HG02884 (cell line): ENCODE data around the gene COG8.
"Not testable (repeated sequence)": the region's sequence is repeated elsewhere in the genome, so short reads cannot be mapped to it uniquely, and the experiment has no call there.

Experiments used
- ATAC-seq: cut with Tn5 transposase; IDR thresholded peaks from one replicate; pipeline ENCODE4 v1.9.1; 2021; ENCODE audit warnings: mild to moderate bottlenecking, moderate library complexity; ENCODE audit not compliant: unreplicated experiment

Gene COG8

DNA sequence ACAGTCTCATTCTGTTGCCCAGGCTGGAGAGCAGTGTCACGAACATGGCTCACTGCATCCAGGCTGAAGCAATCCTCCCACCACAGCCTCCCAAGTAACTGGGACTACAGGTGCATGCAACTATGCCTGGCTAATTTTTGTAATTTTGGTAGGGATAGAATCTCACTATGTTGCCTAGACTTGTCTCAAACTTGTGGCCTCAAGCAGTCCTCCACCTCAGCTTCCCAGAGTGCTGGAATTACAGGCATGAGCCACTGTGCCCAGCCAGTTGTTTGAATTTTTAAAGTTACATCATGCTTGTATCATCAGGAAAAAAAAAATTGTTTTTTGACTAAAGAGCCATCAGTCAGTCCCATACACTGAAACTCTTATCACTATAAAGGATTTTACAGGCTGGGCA, 45.3 kb downstream of the COG8 start:
- no peak for ATAC-seq

DNA sequence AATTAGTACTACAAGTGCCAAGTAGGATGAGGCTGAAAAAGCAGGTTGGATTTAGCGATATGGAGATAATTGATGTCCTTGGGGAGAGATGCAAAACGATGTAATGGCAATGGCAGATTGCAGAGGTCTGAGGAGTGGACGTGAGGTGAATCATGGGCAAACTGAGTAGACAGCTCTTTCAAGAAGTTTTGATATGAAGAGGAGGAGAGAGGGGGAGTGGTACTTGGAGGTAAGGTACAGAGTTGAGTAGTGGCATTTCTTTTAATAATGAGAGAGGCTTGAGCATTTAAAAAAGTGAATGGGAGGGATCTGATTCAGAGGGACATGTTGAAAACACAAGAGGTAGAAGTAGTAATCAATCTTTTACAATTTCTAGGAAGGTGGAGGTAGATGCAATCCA, 46.0 kb downstream of the COG8 start:
- ATAC-seq = no peak

DNA sequence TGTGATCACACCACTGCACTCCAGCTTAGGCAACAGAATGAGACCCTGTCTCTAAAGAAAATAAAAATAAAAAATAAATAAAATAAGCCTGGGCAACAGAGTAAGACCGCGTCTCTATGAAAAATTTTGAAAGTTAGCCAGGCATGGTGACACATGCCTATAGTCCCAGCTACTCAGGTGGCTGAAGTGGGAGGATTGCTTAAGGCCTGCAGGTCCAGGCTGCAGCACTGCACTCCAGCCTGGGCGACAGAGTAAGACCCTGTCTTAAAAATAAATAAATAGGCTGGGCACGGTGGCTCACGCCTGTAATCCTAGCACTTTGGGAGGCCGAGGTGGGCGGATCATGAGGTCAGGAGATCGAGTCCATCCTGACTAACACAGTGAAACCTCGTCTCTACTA, 47.7 kb downstream of the COG8 start:
- not testable (repeated sequence) for ATAC-seq

DNA sequence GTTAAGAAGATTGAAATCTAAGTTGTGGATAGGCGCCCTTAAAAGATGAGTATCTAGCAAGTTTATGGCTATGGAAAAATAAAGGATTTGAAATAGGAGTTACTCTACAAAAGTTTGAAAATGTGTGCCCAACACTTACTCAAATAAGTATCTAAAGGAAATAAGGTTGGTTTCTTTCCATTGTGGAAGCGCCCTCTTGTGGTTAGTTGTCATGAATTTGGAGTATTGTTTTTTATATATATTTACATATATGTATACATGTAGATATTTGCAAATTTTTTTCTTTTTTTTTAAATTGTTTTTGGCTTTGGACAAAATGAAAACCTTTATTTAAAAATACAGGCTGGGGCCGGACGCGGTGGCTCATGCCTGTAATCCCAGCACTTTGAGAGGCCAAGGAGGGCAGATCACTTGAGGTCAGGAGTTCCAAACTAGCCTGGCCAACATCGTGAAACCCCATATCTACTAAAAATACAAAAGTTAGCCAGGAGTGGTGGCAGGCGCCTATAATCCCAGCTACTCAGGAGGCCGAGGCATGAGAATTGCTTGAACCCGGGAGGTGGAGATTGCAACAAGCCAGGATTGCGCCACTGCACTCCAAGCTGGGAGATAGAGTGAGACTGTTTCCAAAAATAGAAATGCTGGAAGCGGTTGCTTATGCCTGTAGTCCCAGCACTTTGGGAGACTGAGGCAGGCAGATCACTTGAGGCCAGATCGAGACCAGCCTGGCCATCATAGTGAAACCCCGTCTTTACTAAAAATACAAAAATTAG, 52.2 kb downstream of the COG8 start:
- ATAC-seq = no peak

DNA sequence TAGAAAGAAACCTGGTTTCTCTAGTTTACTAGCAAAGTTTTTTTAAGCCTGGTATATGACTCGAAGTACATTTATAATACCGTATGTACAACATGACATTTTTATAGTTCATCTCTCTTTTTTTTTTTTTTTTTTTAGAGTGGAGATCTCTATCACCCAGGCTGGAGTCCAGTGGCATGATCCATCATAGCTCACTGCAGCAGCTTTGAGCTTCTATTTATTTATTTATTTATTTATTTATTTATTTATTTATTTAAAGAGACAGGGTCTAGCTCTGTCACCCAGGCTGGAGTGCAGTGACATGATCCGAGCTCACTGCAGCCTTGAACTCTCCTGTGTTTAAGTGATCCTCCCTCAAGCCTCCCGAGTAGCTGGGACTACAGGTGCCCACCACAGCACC, 54.1 kb downstream of the COG8 start:
- ATAC-seq = no peak

DNA sequence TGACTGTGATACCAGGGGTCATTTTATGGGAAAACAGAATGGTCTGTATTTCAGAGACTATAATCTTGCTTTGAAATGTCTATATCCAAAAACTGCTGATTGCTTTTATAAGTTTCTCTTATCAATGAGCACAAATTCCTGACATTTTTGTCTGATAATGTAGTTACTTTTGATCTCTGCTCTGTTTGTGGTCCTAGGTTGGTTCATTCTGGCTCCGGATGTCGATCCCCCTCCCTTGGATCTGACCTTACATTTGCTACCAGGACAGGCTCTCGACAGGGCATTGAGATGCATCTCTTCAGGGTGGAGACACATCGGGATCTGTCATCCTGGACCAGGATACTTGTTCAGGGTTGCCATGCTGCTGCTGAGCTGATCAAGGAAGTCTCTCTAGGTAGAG, 55.5 kb downstream of the COG8 start:
- ATAC-seq = no peak

DNA sequence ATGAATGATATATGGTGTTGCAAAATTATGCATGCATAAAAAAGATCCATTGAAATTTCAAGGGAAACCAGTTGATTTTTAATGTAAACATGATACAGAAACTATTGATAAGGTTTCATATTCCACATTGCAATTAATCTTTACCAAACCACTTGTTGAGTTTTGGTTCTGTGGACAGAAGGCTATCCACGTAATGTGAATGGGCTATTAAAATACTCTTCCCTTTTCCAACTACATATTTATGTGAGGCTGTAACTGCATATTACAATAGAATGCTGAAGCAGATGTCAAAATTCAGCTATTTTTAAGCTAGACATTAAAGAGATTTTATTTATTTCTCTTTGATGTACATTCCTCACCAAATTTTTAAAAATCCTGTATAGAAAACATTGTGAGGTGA, 62.0 kb downstream of the COG8 start:
- no peak for ATAC-seq
